Caco-2 (cell line): ENCODE data around the gene TICAM1. TPM values are rescaled to one million over a fixed set of nuclear protein-coding genes. Genes with fewer than 3 reads are reported as not detected.
"Not testable (repeated sequence)": the region's sequence is repeated elsewhere in the genome, so short reads cannot be mapped to it uniquely, and the experiment has no call there.

ENCODE experiments used
- BruUV-seq: library from RNA; stranded (reverse); fragments of 400-500 nt; replicated peaks from 2 replicates; lab custom pipeline; 2021; lab: Mats Ljungman, UMichigan
- CTCF ChIA-PET: fragments of 300-600 bp; sonication (Branson Sonifier 250); formaldehyde crosslinking; loops from one replicate; lab custom pipeline; 2022; ENCODE audit warnings: antibody characterized with exemption; lab: Charles Lee
- POLR2A ChIA-PET: fragments of 300-600 bp; sonication (Branson Sonifier 250); formaldehyde crosslinking; loops from one replicate; lab custom pipeline; 2022; ENCODE audit warnings: antibody characterized with exemption; lab: Charles Lee
- DNase-seq, 2 experiments: peaks; one replicate each; pipeline versions ENCODE4 v3.0.0 to v3.0.0-alpha.2; 2020 to 2022
- H3K27me3 ChIP-seq: replicated peaks from 2 replicates; pipeline ENCODE4 v1.6.0; 2011; ENCODE audit warnings: low read length; ENCODE audit not compliant: control insufficient read depth, insufficient read depth
- H3K36me3 ChIP-seq: 2 replicates; pipeline ENCODE4 v1.5.1; 2011; ENCODE audit warnings: low read length; ENCODE audit not compliant: control insufficient read depth, insufficient read depth
- H3K4me1 ChIP-seq: fragments of 250-450 bp; sonication (Bioruptor Pico); 2 replicates; pipeline ENCODE4 v1.5.1; 2020; ENCODE audit warnings: mild to moderate bottlenecking
- H3K4me3 ChIP-seq: 2 replicates; pipeline ENCODE4 v1.5.1; 2011; ENCODE audit warnings: low read depth, mild to moderate bottlenecking, control low read depth, low read length
- H3K9me3 ChIP-seq: fragments of 250-450 bp; sonication (Bioruptor Pico); 2 replicates; pipeline ENCODE4 v1.5.1; 2020; ENCODE audit warnings: mild to moderate bottlenecking, moderate library complexity
- H3K27ac Mint-ChIP-seq: one replicate; pipeline ENCODE4 v1.8.0; 2022; ENCODE audit warnings: mixed read lengths; ENCODE audit not compliant: unreplicated experiment
- H3K27me3 Mint-ChIP-seq: one replicate; pipeline ENCODE4 v1.8.0; 2022; ENCODE audit warnings: mixed read lengths; ENCODE audit not compliant: insufficient read depth, unreplicated experiment
- H3K36me3 Mint-ChIP-seq: one replicate; pipeline ENCODE4 v1.8.0; 2022; ENCODE audit warnings: mild to moderate bottlenecking, mixed read lengths; ENCODE audit not compliant: insufficient read depth, unreplicated experiment
- H3K4me1 Mint-ChIP-seq: one replicate; pipeline ENCODE4 v1.8.0; 2022; ENCODE audit warnings: low read depth, mixed read lengths; ENCODE audit not compliant: unreplicated experiment
- H3K4me3 Mint-ChIP-seq: one replicate; pipeline ENCODE4 v1.8.0; 2022; ENCODE audit warnings: mild to moderate bottlenecking, moderate library complexity, mixed read lengths; ENCODE audit not compliant: unreplicated experiment
- H3K9me3 Mint-ChIP-seq: one replicate; pipeline ENCODE4 v1.8.0; 2022; ENCODE audit warnings: mixed read lengths; ENCODE audit not compliant: unreplicated experiment
- intact Hi-C: fragments of 100-400 bp; cut with micrococcal nuclease; formaldehyde crosslinking; loops from one replicate; pipeline ENCODE4 v1.10.0; 2022; ENCODE audit not compliant: unreplicated experiment
- total RNA-seq: library from RNA; stranded (reverse); gene quantifications from 2 replicates; pipeline ENCODE4 v1.2.3, GENCODE V29; 2022
- TF ChIP-seq, protein P1 (sequence below), 2 experiments: fragments of 200-600 bp in 1 of 2; IDR thresholded peaks; 1 replicate in 1 of 2; 2 replicates in 1 of 2; pipeline versions ENCODE4 v1.5.1 to v1.8.0; 2011 to 2022; ENCODE audit warnings: antibody characterized with exemption in 1 of 2, control low read depth in 1 of 2, inconsistent platforms in 1 of 2, low read depth in 1 of 2, low read length in 1 of 2, mild to moderate bottlenecking in 1 of 2, moderate library complexity in 1 of 2; ENCODE audit not compliant: insufficient read depth in 1 of 2, severe bottlenecking in 1 of 2, unreplicated experiment in 1 of 2

TICAM1 gene
- total RNA-seq, 1 experiment from 2014 or later: 6.0 TPM

DNA sequence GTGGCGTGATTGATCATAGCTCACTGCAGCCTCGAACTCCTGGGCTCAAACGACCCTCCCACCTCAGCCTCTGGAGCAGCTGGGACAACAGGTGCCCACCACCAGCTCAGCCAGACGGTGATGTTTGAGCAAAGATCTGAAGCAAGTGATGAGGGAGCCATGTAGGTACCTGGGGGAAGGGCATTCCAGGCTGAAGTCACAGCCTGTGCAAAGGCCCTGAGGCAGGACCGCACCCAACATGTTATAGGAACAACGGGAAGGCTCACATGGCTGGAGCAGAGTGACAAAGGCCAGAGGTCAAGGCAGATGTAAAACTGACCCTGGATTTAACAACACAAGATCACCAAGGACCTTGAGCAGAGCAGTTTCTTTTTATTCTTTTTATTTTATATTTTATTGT, 25.1 kb downstream of the TICAM1 start:
- Mint-ChIP-seq H3K4me3 (no peak overlapping the region), H3K9me3 (no peaks in the 10 kb centered on the region), H3K4me1 (no peaks in the 10 kb centered on the region), H3K27me3 (no peaks in the 10 kb centered on the region), H3K36me3 (no peaks in the 10 kb centered on the region), H3K27ac (no peak overlapping the region)
- no peaks in the 10 kb centered on the region for H3K27me3 ChIP-seq
- no peaks in the 10 kb centered on the region for H3K36me3 ChIP-seq
- no peak overlapping the region for H3K4me3 ChIP-seq
- CTCF ChIA-PET: interaction anchor here (1.0 kb wide), 1 partner anchor 61 kb away, joined by 4 read pairs; the partner anchor contains the start of gene PLIN3
- BruUV-seq: no TSS peak
- no peaks in the 10 kb centered on the region for H3K4me1 ChIP-seq
- TF ChIP-seq, protein P1, sequence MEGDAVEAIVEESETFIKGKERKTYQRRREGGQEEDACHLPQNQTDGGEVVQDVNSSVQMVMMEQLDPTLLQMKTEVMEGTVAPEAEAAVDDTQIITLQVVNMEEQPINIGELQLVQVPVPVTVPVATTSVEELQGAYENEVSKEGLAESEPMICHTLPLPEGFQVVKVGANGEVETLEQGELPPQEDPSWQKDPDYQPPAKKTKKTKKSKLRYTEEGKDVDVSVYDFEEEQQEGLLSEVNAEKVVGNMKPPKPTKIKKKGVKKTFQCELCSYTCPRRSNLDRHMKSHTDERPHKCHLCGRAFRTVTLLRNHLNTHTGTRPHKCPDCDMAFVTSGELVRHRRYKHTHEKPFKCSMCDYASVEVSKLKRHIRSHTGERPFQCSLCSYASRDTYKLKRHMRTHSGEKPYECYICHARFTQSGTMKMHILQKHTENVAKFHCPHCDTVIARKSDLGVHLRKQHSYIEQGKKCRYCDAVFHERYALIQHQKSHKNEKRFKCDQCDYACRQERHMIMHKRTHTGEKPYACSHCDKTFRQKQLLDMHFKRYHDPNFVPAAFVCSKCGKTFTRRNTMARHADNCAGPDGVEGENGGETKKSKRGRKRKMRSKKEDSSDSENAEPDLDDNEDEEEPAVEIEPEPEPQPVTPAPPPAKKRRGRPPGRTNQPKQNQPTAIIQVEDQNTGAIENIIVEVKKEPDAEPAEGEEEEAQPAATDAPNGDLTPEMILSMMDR (IDR thresholded peaks at IDR 0.05; ENCODE audit: insufficient read depth in 1 of 2, low read depth in 1 of 2, low read length in 1 of 2, severe bottlenecking in 1 of 2, unreplicated experiment in 1 of 2): no peak
- no peaks in the 10 kb centered on the region for H3K9me3 ChIP-seq
- intact Hi-C loops: loop anchor here (5.0 kb wide), 1 partner anchor 226 kb away; no protein-coding TSS in a partner anchor
- POLR2A ChIA-PET: interaction anchor here (0.7 kb wide), 1 partner anchor 9 kb away, joined by 3 read pairs; no protein-coding TSS in a partner anchor
- DNase-seq: no peak

DNA sequence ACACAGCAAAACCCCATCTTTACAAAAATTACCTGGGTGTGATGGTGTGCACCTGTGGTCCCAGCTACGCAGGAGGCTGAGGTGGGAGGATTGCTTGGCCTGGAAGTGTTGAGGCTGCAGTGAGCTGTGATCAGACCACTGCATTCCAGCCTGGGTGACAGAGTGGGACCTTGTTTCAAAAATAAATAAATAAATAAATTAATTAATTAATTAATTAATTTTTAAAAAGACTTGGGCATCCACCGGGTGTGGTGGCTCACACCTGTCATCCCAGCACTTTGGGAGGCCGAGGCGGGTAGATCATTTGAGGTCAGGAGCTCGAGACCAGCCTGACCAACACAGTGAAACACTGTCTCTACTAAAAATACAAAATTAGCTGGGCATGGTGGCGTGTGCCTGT, 26.4 kb downstream of the TICAM1 start:
- H3K27ac Mint-ChIP-seq, H3K9me3 Mint-ChIP-seq, H3K36me3 Mint-ChIP-seq, POLR2A ChIA-PET, H3K36me3 ChIP-seq, H3K4me1 ChIP-seq, H3K4me1 Mint-ChIP-seq, BruUV-seq, H3K4me3 ChIP-seq, H3K27me3 ChIP-seq, H3K27me3 Mint-ChIP-seq, H3K9me3 ChIP-seq, H3K4me3 Mint-ChIP-seq, DNase-seq: not testable (repeated sequence)
- CTCF ChIA-PET: interaction anchor here (1.2 to 1.9 kb wide), 2 partner anchors 14 to 232 kb away, joined by 3 to 7 read pairs; partner anchors contain the start of gene FEM1A
- intact Hi-C loops: loop anchor here (5.0 kb wide), 1 partner anchor 227 kb away; no protein-coding TSS in a partner anchor

DNA sequence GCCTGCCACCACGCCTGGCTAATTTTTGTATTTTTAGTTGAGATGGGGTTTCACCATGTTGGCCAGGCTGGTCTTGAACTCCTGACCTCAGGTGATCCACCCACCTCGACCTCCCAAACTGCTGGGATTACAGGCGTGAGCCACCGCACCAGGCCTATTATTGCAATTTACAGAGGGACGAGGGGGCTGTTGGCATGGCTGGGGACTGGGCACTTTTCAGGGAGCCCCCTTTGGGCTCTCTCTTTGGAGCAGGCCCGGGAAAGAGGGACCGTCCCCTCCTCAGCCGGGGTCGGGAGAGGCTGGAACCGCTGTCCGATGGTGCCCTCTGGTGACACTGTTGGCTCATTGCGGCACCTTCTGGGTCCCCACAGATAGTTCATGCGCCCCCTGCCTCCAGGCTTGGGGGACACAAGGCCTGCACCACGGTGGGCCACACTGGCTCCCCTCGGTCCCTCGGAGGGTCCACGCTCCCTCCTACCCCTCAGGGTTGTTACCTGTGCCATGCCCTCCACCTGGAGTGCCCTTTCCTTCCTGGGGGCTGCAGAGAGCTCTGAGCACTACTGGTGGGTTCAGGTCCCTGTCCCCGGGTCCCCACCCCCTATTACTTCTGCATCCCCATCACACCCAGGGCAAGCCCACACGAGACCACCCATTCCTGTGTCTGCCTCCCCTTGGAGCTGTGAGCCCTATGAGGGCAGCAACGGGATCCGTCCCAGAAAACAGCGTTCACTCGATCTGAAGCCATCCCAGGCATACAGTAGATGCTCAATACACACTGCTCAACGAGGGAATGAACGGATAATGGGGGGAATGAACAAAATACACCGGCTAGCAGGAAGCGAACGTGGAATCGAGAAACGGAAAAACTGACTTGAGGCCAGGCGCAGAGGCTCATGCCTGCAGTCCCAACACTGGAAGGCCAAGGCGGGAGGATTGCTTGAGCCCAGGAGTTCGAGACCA, 27.5 kb downstream of the TICAM1 start:
- TF ChIP-seq, protein P1 (IDR thresholded peaks at IDR 0.05; ENCODE audit: insufficient read depth in 1 of 2, low read depth in 1 of 2, low read length in 1 of 2, severe bottlenecking in 1 of 2, unreplicated experiment in 1 of 2): peak; percentile 91 to 92
- BruUV-seq: no TSS peak
- Histone ChIP-seq H3K4me1 (peaks cover 6% of the 10 kb centered on the region; the same call in 1 of the 2 replicates), H3K9me3 (no peaks in the 10 kb centered on the region), H3K4me3 (no peak overlapping the region), H3K36me3 (no peaks in the 10 kb centered on the region), H3K27me3 (no peaks in the 10 kb centered on the region)
- ChIA-PET POLR2A (no interaction called here), CTCF (interaction anchor here (1.2 to 1.9 kb wide), 2 partner anchors 13 to 233 kb away, joined by 3 to 7 read pairs; partner anchors contain the start of gene FEM1A)
- Mint-ChIP-seq H3K27ac (no peak overlapping the region), H3K27me3 (no peaks in the 10 kb centered on the region), H3K4me3 (no peak overlapping the region), H3K36me3 (no peaks in the 10 kb centered on the region), H3K4me1 (no peaks in the 10 kb centered on the region), H3K9me3 (no peaks in the 10 kb centered on the region)
- intact Hi-C loops: loop anchor here (1.0 to 5.0 kb wide), 2 partner anchors 72 to 237 kb away; no protein-coding TSS in a partner anchor
- peak; percentile 69 to 84 for DNase-seq
